ENCODE measurements around the gene TTC28.

DNA sequence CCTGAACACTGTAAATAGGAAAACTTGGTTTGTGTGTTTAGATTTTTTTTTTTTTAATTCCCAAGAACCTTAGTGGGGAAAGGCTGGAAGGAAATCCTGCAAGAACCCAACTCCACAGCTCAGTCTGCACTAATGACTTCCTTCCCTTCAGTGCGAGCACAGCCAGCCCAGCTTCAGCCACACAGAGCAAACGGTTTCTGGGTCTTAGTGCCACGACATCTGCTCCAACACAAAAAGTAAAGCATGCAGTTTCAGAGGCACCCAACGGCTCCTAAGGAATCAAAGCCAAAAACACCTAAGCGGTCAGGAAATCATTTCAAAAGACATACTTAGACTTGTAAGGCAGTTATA, 236.1 kb downstream of the TTC28 start:
- TF ChIP-seq POLR2A (IDR thresholded peaks at IDR 0.05; ENCODE audit: extremely low read depth, insufficient read length) = no peak
- TF ChIP-seq, protein P1, sequence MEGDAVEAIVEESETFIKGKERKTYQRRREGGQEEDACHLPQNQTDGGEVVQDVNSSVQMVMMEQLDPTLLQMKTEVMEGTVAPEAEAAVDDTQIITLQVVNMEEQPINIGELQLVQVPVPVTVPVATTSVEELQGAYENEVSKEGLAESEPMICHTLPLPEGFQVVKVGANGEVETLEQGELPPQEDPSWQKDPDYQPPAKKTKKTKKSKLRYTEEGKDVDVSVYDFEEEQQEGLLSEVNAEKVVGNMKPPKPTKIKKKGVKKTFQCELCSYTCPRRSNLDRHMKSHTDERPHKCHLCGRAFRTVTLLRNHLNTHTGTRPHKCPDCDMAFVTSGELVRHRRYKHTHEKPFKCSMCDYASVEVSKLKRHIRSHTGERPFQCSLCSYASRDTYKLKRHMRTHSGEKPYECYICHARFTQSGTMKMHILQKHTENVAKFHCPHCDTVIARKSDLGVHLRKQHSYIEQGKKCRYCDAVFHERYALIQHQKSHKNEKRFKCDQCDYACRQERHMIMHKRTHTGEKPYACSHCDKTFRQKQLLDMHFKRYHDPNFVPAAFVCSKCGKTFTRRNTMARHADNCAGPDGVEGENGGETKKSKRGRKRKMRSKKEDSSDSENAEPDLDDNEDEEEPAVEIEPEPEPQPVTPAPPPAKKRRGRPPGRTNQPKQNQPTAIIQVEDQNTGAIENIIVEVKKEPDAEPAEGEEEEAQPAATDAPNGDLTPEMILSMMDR (IDR thresholded peaks at IDR 0.05; ENCODE audit: low read depth, low read length) = no peak
- no peak for TF ChIP-seq MYC (IDR thresholded peaks at IDR 0.05; ENCODE audit: low read depth, low read length)
- no peak for TF ChIP-seq MAX (IDR thresholded peaks at IDR 0.05; ENCODE audit: low read depth, low read length)

Data from NB4 (cell line).